ENCODE measurements around the gene KIAA0319L. TPM values are rescaled to one million over a fixed set of nuclear protein-coding genes. Genes with fewer than 3 reads are reported as not detected.

KIAA0319L gene
- total RNA-seq, 2 donors from 2014 or later, result 68.4 to 77.6 TPM

DNA sequence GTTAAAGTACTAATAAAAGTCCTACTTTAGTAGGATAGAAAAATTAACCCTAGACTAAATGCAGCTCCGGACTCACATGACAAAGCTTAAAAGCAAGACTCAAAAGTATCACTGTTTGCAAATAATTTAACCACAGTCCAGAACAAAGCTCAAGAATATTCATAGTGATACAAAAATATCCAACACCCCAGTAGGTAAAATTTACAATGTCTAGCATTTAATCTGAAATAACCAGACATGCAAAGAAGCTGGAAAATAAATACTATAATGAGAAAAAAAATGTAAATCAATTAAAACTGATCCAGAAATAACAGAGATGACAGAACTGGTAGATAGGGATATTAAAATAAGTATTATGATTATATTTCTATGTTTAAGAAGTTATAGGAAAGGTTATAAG, 67.0 kb downstream of the KIAA0319L start:
- peaks cover 55% of the 10 kb centered on the region for H3K36me3 Mint-ChIP-seq (ENCODE audit: low read depth)
- H3K27ac Mint-ChIP-seq, result no peak overlapping the region
- Histone ChIP-seq H3K27ac (ENCODE audit: low read depth, low read length) (no peak overlapping the region), H3K4me3 (ENCODE audit: low read length) (no peak overlapping the region), H3K9ac (ENCODE audit: extremely low read depth, low read length, poor library complexity, severe bottlenecking) (no peak overlapping the region), H3K27me3 (ENCODE audit: control insufficient read depth, insufficient read depth, low read length, poor library complexity, severe bottlenecking) (no peaks in the 10 kb centered on the region), H3K4me1 (ENCODE audit: control insufficient read depth, insufficient read depth, low read length) (no peaks in the 10 kb centered on the region), H3K9me3 (ENCODE audit: control insufficient read depth, low read length) (peaks cover 33% of the 10 kb centered on the region), H3K36me3 (ENCODE audit: control insufficient read depth, insufficient read depth, low read length) (peaks cover 15% of the 10 kb centered on the region)
- H3K27me3 Mint-ChIP-seq (ENCODE audit: insufficient read depth), result no peaks in the 10 kb centered on the region
- TF ChIP-seq, protein P1, sequence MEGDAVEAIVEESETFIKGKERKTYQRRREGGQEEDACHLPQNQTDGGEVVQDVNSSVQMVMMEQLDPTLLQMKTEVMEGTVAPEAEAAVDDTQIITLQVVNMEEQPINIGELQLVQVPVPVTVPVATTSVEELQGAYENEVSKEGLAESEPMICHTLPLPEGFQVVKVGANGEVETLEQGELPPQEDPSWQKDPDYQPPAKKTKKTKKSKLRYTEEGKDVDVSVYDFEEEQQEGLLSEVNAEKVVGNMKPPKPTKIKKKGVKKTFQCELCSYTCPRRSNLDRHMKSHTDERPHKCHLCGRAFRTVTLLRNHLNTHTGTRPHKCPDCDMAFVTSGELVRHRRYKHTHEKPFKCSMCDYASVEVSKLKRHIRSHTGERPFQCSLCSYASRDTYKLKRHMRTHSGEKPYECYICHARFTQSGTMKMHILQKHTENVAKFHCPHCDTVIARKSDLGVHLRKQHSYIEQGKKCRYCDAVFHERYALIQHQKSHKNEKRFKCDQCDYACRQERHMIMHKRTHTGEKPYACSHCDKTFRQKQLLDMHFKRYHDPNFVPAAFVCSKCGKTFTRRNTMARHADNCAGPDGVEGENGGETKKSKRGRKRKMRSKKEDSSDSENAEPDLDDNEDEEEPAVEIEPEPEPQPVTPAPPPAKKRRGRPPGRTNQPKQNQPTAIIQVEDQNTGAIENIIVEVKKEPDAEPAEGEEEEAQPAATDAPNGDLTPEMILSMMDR (conservative IDR thresholded peaks at IDR 0.05), result no peak
- H3K9me3 Mint-ChIP-seq, result peaks cover 17% of the 10 kb centered on the region
- DNase-seq, result no peak
- H3K4me3 Mint-ChIP-seq, result no peak overlapping the region
- 94% methylated on average over 1 of the region's 1 CpG; no CpG with 5 or more reads in 1 of the 2 experiments for WGBS, 2 experiments (ENCODE audit: insufficient coverage in 1 of 2, insufficient read length in 1 of 2)
- no peaks in the 10 kb centered on the region for H3K4me1 Mint-ChIP-seq

DNA sequence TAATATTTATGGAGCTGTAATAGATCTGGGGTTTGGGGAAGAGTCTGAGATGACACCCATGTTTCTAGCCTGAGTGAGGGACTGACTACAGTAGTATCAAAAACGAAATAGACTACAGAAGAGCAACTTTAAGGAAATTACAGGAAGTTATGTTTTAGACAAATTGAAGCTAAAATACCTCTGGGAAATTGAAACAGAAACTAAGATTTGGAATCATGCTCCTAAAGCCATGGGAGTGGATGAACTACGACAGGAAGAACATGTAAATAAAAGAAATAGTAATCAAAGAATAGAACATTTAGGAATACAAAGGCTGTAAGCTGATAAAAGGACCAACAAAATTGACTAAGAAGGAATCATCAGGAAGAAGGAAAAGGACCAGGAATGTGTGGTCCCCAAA, 68.9 kb downstream of the KIAA0319L start:
- Mint-ChIP-seq H3K4me1 (no peaks in the 10 kb centered on the region), H3K4me3 (no peak overlapping the region), H3K27me3 (ENCODE audit: insufficient read depth) (no peaks in the 10 kb centered on the region), H3K27ac (no peak overlapping the region), H3K9me3 (peaks cover 11% of the 10 kb centered on the region), H3K36me3 (ENCODE audit: low read depth) (peaks cover 52% of the 10 kb centered on the region)
- H3K27me3 ChIP-seq (ENCODE audit: control insufficient read depth, insufficient read depth, low read length, poor library complexity, severe bottlenecking), result no peaks in the 10 kb centered on the region
- no peak overlapping the region for H3K9ac ChIP-seq (ENCODE audit: extremely low read depth, low read length, poor library complexity, severe bottlenecking)
- TF ChIP-seq, protein P1 (conservative IDR thresholded peaks at IDR 0.05), result no peak
- peaks cover 29% of the 10 kb centered on the region for H3K9me3 ChIP-seq (ENCODE audit: control insufficient read depth, low read length)
- no peak overlapping the region for H3K4me3 ChIP-seq (ENCODE audit: low read length)
- 83 to 93% methylated on average over 2 of the region's 2 CpGs for WGBS, 2 experiments (ENCODE audit: insufficient coverage in 1 of 2, insufficient read length in 1 of 2)
- no peak overlapping the region for H3K27ac ChIP-seq (ENCODE audit: low read depth, low read length)
- no peak for DNase-seq
- H3K36me3 ChIP-seq (ENCODE audit: control insufficient read depth, insufficient read depth, low read length), result peaks cover 15% of the 10 kb centered on the region
- no peaks in the 10 kb centered on the region for H3K4me1 ChIP-seq (ENCODE audit: control insufficient read depth, insufficient read depth, low read length)

DNA sequence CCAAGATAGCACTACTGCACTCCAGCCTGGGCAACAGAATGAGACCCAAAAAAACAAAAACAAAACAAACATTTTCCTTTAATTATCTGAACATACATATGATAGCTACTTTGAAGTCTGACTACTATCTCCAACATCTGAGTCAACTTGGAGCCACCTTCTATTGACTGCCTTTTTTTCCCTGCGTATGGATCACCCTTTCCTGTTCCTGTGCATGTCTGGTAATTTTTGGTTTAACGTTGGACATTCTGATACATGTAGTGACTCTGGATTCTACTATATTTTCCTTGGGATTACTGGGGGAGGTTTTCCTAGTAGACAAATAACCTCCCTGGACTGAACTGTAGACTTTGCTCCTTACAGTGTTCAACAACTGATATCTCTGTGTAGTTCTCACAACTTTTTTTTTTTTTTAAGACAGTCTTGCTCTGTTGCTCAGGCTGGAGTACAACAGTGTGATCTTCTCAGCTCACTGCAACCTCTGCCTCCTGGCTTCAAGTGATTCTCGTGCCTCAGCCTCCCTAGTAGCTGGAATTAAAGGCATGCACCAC, 70.3 kb downstream of the KIAA0319L start:
- Histone ChIP-seq H3K9ac (ENCODE audit: extremely low read depth, low read length, poor library complexity, severe bottlenecking) (no peak overlapping the region), H3K4me1 (ENCODE audit: control insufficient read depth, insufficient read depth, low read length) (no peaks in the 10 kb centered on the region), H3K4me3 (ENCODE audit: low read length) (no peak overlapping the region), H3K27me3 (ENCODE audit: control insufficient read depth, insufficient read depth, low read length, poor library complexity, severe bottlenecking) (no peaks in the 10 kb centered on the region), H3K36me3 (ENCODE audit: control insufficient read depth, insufficient read depth, low read length) (peaks cover 12% of the 10 kb centered on the region), H3K27ac (ENCODE audit: low read depth, low read length) (no peak overlapping the region), H3K9me3 (ENCODE audit: control insufficient read depth, low read length) (peaks cover 21% of the 10 kb centered on the region)
- Mint-ChIP-seq H3K9me3 (peaks cover 6% of the 10 kb centered on the region), H3K36me3 (ENCODE audit: low read depth) (peaks cover 52% of the 10 kb centered on the region), H3K4me3 (no peak overlapping the region), H3K4me1 (no peaks in the 10 kb centered on the region), H3K27me3 (ENCODE audit: insufficient read depth) (no peaks in the 10 kb centered on the region), H3K27ac (no peak overlapping the region)
- TF ChIP-seq, protein P1 (conservative IDR thresholded peaks at IDR 0.05), result no peak
- WGBS, 2 experiments (ENCODE audit: insufficient coverage in 1 of 2, insufficient read length in 1 of 2), result 99 to 100% methylated on average over 1 to 3 of the region's 3 CpGs
- no peak for DNase-seq
